Stimulated activated naive CD8-positive, alpha-beta T cell treated with anti-CD3 and anti-CD28 coated beads, Interleukin-15, Interleukin-2, amounts not matched to agents 100 ng/mL and 50 ng/mL, for 24 hours (primary cell): ENCODE data around the gene SIK2.
"Not testable (repeated sequence)": the region's sequence is repeated elsewhere in the genome, so short reads cannot be mapped to it uniquely, and the experiment has no call there.

Experiments
- H3K27ac Mint-ChIP-seq: one replicate; pipeline ENCODE4 v1.8.0; 2021; ENCODE audit warnings: mild to moderate bottlenecking, mixed read lengths
- H3K27me3 Mint-ChIP-seq: one replicate; pipeline ENCODE4 v1.8.0; 2021; ENCODE audit warnings: mixed read lengths
- H3K36me3 Mint-ChIP-seq: one replicate; pipeline ENCODE4 v1.8.0; 2021; ENCODE audit warnings: low read depth, mixed read lengths
- H3K4me1 Mint-ChIP-seq: one replicate; pipeline ENCODE4 v1.8.0; 2021; ENCODE audit warnings: low read depth, mixed read lengths
- H3K4me3 Mint-ChIP-seq: one replicate; pipeline ENCODE4 v1.8.0; 2021; ENCODE audit warnings: mild to moderate bottlenecking, mixed read lengths
- H3K9me3 Mint-ChIP-seq: one replicate; pipeline ENCODE4 v1.8.0; 2021; ENCODE audit warnings: mixed read lengths

The SIK2 gene

DNA sequence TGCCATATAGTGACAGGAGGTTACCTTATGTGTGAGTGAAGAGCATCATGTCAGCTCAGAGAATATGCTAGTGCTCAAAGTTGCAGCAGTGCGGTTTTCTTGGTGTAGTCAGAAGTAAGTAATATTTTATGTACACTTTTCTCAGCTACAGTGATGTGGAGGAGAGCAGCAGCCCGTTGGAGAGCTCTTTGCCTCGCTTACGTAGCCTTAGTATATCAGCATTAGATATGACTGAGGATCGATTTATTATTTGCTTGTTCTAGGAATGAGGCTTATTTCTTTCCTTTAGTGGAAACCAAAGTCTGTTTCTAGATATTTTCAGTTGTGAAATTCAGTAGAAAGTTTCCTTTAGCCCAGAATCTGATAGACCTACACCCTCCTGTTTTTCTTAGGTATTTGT, 100.4 kb downstream of the SIK2 start:
- H3K4me1 Mint-ChIP-seq = peaks cover 5% of the 10 kb centered on the region
- H3K9me3 Mint-ChIP-seq = no peaks in the 10 kb centered on the region
- H3K4me3 Mint-ChIP-seq = no peak overlapping the region
- H3K27ac Mint-ChIP-seq = no peak overlapping the region
- H3K36me3 Mint-ChIP-seq = peaks cover 33% of the 10 kb centered on the region
- H3K27me3 Mint-ChIP-seq = no peaks in the 10 kb centered on the region

DNA sequence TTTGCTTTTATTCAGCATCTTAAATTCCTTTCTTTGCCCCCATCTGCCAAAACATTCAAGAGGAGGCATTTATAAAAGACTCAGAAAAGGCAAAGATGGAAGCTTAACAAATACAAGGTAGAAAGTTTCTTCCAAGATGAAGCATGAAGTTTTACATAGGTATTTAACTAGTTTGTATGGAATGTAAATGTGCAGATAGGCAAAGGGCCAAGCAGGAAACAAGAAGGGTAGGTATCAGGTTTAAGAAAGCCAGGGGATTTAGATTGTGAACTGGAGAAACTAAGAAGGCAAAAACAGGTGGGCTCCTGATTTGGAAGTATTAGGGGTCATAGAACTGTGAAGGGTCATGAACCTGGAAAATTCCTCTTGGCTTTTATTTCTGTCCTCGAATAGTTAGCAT, 101.3 kb downstream of the SIK2 start:
- H3K9me3 Mint-ChIP-seq = no peaks in the 10 kb centered on the region
- H3K4me3 Mint-ChIP-seq = no peak overlapping the region
- H3K27ac Mint-ChIP-seq = no peak overlapping the region
- H3K36me3 Mint-ChIP-seq = peaks cover 35% of the 10 kb centered on the region
- H3K4me1 Mint-ChIP-seq = peaks cover 5% of the 10 kb centered on the region
- no peaks in the 10 kb centered on the region for H3K27me3 Mint-ChIP-seq

DNA sequence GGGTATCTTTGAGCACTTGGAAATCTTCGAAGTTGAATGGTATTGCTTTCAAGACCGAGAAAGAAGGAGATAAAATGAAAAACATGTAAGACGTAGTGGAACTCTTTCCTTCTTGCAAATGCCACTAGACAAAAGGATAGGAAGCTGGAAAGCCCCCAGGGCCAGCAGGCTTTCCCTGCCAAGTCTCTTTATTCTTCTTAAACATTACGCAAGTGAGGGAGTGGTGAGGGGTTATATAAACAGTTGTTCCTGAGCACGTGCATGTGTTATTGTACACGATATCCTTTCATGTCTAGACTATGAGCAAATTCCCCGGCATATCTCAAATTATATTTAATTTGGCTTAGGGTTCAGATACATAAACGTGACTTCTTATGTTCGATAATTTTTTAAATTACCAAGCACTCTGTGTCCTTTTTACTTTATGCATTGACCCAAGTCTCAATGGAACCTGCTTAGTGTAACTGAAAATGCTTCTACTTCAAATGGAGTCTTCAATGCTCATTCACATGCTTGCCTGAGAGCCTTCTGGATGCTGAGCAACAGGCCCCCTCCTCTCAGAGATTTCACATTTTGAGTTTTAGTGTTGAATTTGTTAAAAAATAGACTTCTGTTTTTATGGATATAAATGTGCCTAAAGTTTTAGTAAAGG, 104.9 kb downstream of the SIK2 start:
- Mint-ChIP-seq H3K27me3 (no peaks in the 10 kb centered on the region), H3K4me3 (no peak overlapping the region)

DNA sequence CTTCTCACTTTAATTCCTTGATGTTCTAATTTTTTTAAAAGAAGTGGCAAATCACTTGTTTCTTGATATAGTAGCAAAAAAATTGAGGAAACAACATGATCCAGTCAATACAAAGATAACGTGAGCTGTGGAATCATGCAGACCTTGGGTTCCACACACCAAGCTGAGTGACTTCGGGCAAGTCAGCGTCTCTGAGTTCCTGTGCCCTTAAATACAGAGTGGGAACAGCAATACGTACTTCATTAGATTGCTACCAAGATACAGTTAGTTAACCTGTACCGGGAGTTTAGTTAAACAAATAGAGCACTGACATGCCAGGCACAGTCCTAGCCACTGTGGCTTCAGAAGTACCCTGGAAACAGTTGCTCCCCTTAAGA, 105.4 kb downstream of the SIK2 start:
- H3K27ac Mint-ChIP-seq = no peak overlapping the region
- H3K4me3 Mint-ChIP-seq = no peak overlapping the region
- H3K4me1 Mint-ChIP-seq = no peaks in the 10 kb centered on the region
- no peaks in the 10 kb centered on the region for H3K27me3 Mint-ChIP-seq
- peaks cover 54% of the 10 kb centered on the region for H3K36me3 Mint-ChIP-seq
- no peaks in the 10 kb centered on the region for H3K9me3 Mint-ChIP-seq

More for the DNA sequence above, 104.9 kb downstream of the SIK2 start:
- H3K27ac Mint-ChIP-seq = no peak overlapping the region
- no peaks in the 10 kb centered on the region for H3K4me1 Mint-ChIP-seq
- H3K36me3 Mint-ChIP-seq = peaks cover 49% of the 10 kb centered on the region
- no peaks in the 10 kb centered on the region for H3K9me3 Mint-ChIP-seq

DNA sequence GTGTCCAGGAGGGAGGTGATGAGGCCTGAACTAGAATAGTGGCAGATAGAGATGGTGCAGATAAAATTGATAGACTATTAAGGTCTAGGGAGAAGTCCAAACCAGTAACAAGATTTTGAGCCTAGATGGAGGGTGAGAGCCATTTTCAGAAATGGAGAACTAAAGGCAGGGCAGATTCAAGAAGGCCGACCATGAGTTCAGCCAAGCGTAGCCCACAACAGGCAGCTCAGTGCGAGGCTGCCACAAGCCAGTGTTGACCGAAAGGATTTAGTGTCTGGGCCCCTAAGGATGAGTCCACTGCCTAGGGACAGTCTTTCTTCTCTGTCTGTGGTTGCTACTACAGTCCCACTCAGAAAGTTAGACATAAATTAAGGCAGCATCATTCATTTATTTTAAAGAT, 112.3 kb downstream of the SIK2 start:
- H3K27me3 Mint-ChIP-seq = no peaks in the 10 kb centered on the region
- no peaks in the 10 kb centered on the region for H3K9me3 Mint-ChIP-seq
- H3K4me1 Mint-ChIP-seq = no peaks in the 10 kb centered on the region
- no peak overlapping the region for H3K27ac Mint-ChIP-seq
- peaks cover 43% of the 10 kb centered on the region for H3K36me3 Mint-ChIP-seq
- no peak overlapping the region for H3K4me3 Mint-ChIP-seq

DNA sequence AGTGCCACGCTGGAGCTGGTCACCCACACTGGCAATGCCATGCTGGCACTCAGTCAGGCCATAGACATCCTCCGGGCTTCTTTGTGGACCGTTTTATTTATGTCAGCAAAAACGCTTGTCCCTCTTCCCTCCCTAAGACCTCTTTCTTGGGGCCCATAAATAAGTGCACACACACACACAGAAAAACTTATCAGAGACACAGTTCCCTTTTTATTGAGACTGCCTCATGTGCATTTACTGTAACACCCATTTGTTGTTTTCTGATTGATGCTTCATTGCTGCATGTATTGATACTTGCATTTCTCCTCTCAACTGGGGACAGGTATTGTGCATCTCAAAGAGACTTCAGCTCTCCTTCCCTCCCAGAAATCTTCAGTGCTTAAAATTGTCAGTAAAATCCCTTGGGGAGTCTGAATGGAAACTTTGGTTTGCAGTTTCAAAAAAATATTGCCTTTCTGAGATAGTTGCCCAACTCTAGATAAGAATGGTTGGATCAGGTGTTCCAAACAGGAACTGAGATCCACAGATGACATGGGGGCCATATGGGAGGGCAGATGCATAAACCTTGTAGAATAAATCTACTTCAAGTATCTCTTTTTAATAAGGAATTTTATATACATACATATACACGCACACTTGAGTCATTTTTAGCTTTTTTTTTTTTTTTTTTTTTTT, 113.0 kb downstream of the SIK2 start:
- Mint-ChIP-seq H3K27me3 (no peaks in the 10 kb centered on the region), H3K9me3 (no peaks in the 10 kb centered on the region), H3K27ac (peak overlapping the region; percentile 11), H3K4me1 (no peaks in the 10 kb centered on the region), H3K36me3 (peaks cover 41% of the 10 kb centered on the region), H3K4me3 (no peak overlapping the region)

DNA sequence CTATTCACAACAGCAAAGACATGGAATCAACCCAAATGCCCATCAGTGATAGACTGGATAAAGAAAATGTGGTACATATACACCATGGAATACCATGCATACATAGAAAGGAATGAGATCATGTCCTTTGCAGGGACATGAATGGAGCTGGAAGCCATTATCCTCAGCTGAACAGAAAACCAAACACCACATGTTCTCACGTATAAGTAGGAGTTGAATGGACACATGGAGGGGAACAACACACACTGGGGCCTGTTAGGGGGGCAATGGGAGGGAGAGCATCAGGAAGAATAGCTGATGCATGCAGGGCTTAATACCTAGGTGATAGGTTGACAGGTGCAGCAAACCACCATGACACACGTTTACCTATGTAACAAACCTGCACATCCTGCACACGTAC, 115.4 kb downstream of the SIK2 start:
- not testable (repeated sequence) for H3K27ac Mint-ChIP-seq

DNA sequence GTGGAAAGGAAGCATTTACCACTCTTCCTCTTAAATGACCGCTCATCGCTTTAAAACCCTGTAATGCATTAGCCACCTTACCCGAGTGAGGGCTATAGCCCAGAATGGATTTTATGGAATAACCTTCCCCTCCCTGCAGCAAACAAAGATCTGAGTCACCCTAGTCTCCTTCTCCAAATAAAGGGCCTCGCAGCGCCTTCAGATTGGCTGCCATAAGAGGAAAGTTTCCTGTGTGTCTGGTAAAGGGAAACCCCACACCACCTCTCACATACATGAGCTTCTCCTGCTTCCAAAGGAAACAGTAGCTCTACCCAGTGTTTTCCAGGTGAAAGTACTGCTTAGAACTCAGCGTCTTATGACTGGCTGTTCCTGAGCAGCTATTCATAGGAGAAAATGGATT, 116.2 kb downstream of the SIK2 start:
- H3K36me3 Mint-ChIP-seq = peaks cover 52% of the 10 kb centered on the region
- H3K9me3 Mint-ChIP-seq = no peaks in the 10 kb centered on the region
- H3K27ac Mint-ChIP-seq = no peak overlapping the region
- no peaks in the 10 kb centered on the region for H3K4me1 Mint-ChIP-seq
- H3K4me3 Mint-ChIP-seq = no peak overlapping the region
- no peaks in the 10 kb centered on the region for H3K27me3 Mint-ChIP-seq

More for the DNA sequence above, 115.4 kb downstream of the SIK2 start:
- not testable (repeated sequence) for H3K27me3 Mint-ChIP-seq, H3K4me3 Mint-ChIP-seq, H3K9me3 Mint-ChIP-seq, H3K4me1 Mint-ChIP-seq
- peaks cover 45% of the 10 kb centered on the region for H3K36me3 Mint-ChIP-seq

DNA sequence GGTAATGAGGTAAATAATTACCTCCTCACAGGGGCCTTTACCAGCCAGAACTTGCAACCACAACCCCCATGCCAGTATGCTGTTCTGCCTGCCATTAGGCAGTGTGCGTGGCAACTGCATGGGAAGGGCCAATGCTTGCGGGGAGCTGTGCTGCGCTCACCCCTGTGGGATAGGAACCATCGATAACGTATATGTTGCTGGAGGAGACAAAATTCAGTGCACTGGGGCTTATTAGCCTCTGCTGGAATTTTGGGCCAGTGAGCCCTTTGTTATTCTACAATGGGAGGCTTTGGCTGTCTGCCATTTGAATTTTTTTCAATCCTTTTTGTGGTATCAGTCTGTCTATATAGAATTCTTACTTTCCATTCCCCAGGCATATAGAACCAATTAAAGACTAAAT, 116.6 kb downstream of the SIK2 start:
- Mint-ChIP-seq H3K9me3 (no peaks in the 10 kb centered on the region), H3K27ac (no peak overlapping the region), H3K36me3 (peaks cover 53% of the 10 kb centered on the region), H3K4me3 (no peak overlapping the region), H3K27me3 (no peaks in the 10 kb centered on the region), H3K4me1 (no peaks in the 10 kb centered on the region)

DNA sequence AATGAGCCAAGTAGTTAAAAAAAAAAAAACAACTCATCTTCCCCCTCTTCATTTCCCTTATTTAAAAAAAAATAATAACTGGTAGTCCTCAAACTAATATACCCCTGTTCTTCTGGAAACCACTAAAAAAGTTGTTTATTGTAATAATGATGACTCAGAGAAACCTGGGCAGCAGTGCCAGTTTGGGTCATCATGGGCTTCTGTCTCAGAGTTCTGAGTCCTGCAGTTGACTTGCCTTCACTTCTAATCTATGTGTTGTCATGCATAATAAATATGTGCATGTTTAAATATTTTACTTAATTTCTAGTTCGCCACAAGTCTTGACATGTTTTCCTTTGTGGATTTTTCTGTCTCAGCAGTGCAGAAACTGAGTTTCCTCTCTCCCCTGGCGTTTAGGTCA, 117.1 kb downstream of the SIK2 start:
- H3K36me3 Mint-ChIP-seq = peaks cover 50% of the 10 kb centered on the region

DNA sequence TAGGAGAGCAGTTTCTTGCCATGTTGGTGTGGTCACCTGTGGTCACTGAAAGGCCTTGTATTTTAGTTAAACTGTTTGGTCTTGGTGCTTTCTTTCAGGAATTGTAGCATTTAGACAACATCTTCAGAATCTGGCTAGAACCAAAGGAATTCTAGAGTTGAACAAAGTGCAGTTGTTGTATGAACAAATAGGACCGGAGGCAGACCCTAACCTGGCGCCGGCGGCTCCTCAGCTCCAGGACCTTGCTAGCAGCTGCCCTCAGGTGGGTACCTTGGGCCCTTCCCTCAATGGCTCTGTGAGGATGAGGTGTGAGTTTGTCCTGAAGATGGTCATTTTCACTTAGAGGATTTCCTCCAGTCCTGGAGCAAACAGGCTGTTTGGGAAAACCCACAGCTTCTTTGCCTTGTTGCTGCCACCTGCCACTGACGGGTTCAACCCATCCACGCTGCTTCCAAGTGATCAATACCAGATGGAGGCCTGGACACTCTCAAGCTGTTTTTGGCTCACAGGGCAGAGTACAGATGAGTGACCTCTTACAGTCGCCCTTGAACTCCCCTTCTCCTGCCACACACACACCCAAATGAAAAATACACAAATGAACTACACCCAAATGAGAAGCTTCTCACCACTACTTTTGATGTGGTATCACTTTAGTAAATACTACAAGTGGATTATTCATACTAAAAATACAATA, 118.7 kb downstream of the SIK2 start:
- no peaks in the 10 kb centered on the region for H3K4me1 Mint-ChIP-seq
- peaks cover 44% of the 10 kb centered on the region for H3K36me3 Mint-ChIP-seq
- no peak overlapping the region for H3K27ac Mint-ChIP-seq
- no peak overlapping the region for H3K4me3 Mint-ChIP-seq
- H3K27me3 Mint-ChIP-seq = no peaks in the 10 kb centered on the region
- H3K9me3 Mint-ChIP-seq = no peaks in the 10 kb centered on the region

More for the DNA sequence above, 117.1 kb downstream of the SIK2 start:
- Mint-ChIP-seq H3K27me3 (no peaks in the 10 kb centered on the region), H3K4me1 (no peaks in the 10 kb centered on the region), H3K27ac (no peak overlapping the region), H3K9me3 (no peaks in the 10 kb centered on the region), H3K4me3 (no peak overlapping the region)

DNA sequence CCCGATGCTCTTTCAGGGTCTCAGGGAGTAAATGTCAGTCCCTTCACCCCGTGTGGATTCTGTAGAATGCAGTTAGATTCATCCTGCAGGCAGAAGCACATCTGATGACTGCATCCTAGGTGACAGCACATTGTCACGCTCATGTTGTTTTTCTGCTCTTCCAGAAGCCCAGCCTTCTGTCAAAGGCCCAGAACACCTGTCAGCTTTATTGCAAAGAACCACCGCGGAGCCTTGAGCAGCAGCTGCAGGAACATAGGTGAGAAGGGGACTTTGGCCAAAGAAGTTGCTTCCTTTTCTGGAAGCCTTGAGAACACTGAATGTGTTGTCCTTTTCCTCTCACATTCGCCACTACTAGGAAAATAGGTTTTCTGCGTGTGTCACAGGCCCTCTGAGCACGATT, 120.3 kb downstream of the SIK2 start:
- Mint-ChIP-seq H3K27me3 (no peaks in the 10 kb centered on the region), H3K36me3 (peaks cover 36% of the 10 kb centered on the region), H3K27ac (no peak overlapping the region), H3K4me1 (no peaks in the 10 kb centered on the region), H3K9me3 (no peaks in the 10 kb centered on the region), H3K4me3 (no peak overlapping the region)

DNA sequence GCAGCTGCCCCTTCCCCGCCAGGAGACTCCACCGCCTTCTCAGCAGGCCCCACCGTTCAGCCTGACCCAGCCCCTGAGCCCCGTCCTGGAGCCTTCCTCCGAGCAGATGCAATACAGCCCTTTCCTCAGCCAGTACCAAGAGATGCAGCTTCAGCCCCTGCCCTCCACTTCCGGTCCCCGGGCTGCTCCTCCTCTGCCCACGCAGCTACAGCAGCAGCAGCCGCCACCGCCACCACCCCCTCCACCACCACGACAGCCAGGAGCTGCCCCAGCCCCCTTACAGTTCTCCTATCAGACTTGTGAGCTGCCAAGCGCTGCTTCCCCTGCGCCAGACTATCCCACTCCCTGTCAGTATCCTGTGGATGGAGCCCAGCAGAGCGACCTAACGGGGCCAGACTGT, 121.3 kb downstream of the SIK2 start:
- Mint-ChIP-seq H3K27ac (no peak overlapping the region), H3K4me3 (no peak overlapping the region), H3K27me3 (no peaks in the 10 kb centered on the region), H3K9me3 (no peaks in the 10 kb centered on the region), H3K36me3 (peaks cover 36% of the 10 kb centered on the region), H3K4me1 (no peaks in the 10 kb centered on the region)

DNA sequence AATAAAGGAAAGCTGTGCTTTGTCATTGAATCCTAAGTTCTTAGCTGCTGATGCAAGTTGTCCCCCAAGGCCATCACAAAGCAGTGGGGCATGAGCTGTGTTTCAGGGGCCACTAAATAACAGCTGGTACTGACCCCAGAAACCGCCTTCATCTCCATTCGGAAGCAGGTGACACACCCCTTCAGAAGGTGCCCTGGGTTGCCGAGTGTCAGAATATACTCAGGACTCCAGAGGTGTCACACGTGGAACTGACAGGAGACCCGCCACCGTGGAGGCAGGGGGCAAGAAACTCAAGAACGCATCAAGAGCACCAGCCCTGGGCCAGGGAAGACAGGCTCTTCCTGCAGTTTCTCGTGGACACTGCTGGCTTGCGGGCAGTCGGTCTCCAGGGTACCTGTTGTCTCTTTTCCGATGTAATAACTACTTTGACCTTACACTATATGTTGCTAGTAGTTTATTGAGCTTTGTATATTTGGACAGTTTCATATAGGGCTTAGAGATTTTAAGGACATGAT, 122.4 kb downstream of the SIK2 start:
- H3K36me3 Mint-ChIP-seq = peaks cover 32% of the 10 kb centered on the region

DNA sequence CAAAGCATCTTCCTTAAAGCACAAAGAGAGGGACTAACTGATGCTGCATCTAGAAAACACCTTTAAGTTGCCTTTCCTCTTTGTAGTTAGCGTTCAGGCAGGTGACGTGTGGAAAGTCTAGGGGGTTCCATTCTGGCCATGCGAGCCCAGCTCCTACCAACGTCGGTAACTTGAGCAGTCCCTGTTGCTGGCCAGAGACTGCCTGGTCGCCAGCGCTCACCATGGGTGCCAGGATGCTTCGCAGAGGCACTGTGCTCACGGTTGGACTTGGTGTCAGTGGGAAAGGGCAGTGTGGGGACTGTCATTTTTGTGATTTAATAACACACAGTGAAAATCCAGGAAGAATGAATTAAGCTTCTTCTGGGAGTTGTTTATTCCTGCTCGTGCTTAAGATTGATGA, 123.4 kb downstream of the SIK2 start:
- Mint-ChIP-seq H3K36me3 (peaks cover 29% of the 10 kb centered on the region), H3K4me3 (no peak overlapping the region), H3K27ac (no peak overlapping the region), H3K9me3 (no peaks in the 10 kb centered on the region), H3K27me3 (no peaks in the 10 kb centered on the region), H3K4me1 (no peaks in the 10 kb centered on the region)

More for the DNA sequence above, 122.4 kb downstream of the SIK2 start:
- Mint-ChIP-seq H3K4me1 (no peaks in the 10 kb centered on the region), H3K9me3 (no peaks in the 10 kb centered on the region), H3K27me3 (no peaks in the 10 kb centered on the region), H3K27ac (no peak overlapping the region), H3K4me3 (no peak overlapping the region)
